HG03066 (cell line): ENCODE data around the gene KIAA0319L.
"Not testable (repeated sequence)": the region's sequence is repeated elsewhere in the genome, so short reads cannot be mapped to it uniquely, and the experiment has no call there.

Experiments used
- ATAC-seq: cut with Tn5 transposase; IDR thresholded peaks from one replicate; pipeline ENCODE4 v1.9.1; 2021; ENCODE audit warnings: low read depth; ENCODE audit not compliant: unreplicated experiment

Gene KIAA0319L

GRCh38 chr1:35585281-35585680, 28.1 kb upstream of the KIAA0319L start:
- ATAC-seq = no peak

DNA sequence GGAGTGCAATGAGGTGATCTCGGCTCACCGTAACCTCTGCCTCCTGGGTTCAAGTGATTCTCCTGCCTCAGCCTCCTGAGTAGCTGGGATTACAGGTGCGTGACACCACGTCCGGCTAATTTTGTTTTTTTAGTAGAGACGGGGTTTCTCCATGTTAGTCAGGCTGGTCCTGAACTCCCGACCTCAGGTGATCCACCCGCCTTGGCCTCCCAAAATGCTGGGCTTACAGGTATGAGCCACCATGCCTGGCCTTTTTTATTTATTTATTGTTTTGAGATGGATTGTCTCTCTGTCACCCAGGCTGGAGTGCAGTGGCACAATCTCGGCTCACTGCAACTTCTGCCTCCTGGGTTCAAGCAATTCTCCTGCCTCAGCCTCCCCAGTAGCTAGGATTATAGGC, 24.4 kb upstream of the KIAA0319L start:
- ATAC-seq = not testable (repeated sequence)

DNA sequence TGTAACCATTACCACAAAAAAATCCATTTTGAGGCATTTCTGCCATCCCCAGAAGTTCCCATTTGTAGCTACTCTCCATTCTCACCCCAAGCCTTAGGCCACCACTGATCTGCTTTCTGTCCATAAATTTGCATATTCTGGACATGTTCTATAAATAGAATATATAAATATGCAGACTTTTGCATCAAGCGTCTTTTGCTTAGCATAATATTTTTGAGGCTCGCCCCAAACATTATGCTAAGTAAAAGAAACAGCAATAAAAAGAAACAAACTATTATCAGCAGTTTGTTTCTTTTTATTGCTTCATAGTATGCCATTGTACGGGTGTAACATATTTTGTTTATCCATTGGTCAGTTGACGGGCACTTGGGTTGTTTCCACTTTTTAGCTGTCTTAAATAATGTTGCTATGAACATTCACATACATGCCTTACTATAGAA, 23.8 kb upstream of the KIAA0319L start:
- ATAC-seq = no peak

GRCh38 chr1:35577071-35577998, 20.1 kb upstream of the KIAA0319L start:
- ATAC-seq = no peak

DNA sequence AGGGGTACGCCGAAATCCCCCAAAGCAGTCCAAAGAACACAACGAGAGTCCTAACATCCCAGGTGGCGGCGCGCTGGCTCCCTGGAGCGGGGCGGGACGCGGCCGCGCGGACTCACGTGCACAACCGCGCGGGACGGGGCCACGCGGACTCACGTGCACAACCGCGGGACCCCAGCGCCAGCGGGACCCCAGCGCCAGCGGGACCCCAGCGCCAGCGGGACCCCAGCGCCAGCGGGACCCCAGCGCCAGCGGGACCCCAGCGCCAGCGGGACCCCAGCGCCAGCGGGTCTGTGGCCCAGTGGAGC, 19.5 kb upstream of the KIAA0319L start:
- ATAC-seq = not testable (repeated sequence)

- ATAC-seq = no peak
Measured at GRCh38 chr1:35576061-35576765, 19.0 kb upstream of the KIAA0319L start.

GRCh38 chr1:35575416-35575958, 18.3 kb upstream of the KIAA0319L start:
- ATAC-seq = no peak

DNA sequence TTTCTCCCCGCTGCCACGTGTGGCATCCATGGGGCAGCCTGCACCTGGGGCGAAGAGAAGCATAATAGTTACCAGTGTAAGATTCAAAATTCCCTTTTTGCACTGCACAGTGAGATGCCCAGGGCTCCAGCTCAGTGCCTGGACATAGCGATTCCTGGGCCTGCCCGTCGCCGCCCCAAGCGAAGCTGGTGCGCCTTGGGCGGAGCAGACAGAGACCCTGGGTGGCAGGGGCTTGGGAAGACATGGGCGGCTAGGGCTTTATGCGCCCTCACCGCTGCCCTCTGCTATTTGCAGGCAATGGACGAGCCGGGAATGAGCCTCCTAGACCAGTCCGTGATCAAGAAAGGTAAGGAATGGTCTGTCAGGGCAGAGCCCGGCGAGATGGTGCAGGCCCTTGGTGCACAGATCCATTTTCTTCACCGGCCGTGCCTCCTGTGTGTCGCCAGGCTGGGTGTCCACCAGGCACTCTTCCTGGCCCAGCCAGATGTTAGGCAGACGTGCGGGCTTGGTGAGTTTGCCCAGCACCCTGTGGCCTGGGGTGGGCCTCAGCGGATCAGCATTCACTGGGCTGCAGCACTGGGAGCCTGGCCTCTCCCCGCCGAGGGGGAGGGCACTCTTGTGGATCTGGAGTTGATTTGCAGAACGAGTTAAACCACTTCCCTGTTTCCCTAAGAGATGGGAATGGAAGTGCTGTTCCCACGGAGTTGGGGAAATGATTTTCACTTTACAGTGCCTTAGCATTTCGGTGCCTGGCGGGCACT, 17.6 kb upstream of the KIAA0319L start:
- ATAC-seq = no peak

DNA sequence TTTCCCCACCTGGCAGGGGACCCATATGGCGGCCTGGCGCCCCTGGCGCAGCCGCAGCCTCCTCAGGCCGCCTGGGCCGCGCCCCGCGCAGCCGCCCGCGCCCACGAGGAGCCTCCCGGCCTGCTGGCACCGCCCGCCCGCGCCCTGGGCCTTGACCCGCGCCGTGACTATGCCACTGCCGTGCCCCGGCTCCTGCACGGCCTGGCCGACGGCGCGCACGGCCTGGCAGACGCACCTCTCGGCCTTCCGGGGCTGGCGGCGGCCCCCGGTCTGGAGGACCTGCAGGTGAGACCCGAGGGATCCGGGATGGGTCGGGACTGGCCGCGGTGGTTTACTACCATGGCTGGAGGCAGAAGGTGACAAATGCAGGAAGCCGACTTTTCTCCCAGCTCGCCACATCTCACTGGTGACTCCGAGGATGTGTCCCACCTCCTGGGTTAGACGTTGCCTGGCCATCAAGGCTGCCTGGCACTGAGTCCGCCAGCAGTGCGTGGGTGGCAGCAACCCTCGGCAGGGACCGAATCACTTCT, 17.0 kb upstream of the KIAA0319L start:
- no peak for ATAC-seq

DNA sequence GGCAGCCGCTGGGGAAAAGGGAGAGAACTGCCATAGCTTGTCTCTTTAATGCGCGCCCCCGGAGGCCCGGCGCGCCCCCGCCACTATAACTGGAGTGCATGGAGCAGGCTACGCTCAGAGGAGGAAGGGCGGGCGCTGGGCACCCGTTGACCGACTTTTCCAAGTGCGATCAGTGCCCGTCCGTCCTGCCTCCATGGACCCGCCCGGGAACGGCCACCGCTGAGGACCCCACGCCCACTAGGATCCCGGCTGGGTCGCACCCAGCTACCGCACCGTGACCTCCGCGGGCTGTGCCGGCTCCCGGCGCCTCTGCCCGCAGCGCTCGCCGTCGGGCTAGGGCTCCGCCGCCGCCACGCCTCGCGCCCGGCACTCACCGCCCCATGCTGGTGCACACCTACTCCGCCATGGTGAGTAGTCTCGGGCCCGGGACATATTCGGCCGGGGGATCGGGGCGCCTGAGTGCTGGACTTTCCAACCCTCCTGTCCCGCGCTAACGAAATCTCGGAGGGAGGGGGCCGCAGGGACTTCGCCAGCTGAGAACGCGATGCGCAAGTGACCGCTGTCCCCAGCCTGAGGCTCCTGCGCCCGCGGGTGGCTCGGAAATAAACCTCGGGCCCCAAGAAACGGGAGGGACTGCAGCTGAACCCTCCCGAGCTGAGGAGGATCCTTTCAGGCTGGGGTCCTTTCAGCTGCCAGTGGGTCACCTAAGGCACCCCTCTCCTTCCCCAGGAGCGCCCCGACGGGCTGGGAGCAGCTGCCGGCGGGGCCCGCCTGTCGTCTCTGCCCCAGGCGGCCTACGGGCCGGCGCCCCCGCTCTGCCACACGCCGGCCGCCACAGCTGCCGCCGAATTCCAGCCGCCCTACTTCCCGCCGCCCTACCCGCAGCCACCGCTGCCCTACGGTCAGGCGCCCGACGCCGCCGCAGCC, 16.3 kb upstream of the KIAA0319L start, which contains the start of gene TFAP2E:
TSS of gene TFAP2E (plus strand) at position 117 of the 927 bp plus-strand sequence. CDS start at position 381, 264 bp downstream.
- ATAC-seq = no peak

GRCh38 chr1:35572296-35572695, 15.1 kb upstream of the KIAA0319L start:
- ATAC-seq = no peak

GRCh38 chr1:35571263-35571662, 14.1 kb upstream of the KIAA0319L start:
- no peak for ATAC-seq

DNA sequence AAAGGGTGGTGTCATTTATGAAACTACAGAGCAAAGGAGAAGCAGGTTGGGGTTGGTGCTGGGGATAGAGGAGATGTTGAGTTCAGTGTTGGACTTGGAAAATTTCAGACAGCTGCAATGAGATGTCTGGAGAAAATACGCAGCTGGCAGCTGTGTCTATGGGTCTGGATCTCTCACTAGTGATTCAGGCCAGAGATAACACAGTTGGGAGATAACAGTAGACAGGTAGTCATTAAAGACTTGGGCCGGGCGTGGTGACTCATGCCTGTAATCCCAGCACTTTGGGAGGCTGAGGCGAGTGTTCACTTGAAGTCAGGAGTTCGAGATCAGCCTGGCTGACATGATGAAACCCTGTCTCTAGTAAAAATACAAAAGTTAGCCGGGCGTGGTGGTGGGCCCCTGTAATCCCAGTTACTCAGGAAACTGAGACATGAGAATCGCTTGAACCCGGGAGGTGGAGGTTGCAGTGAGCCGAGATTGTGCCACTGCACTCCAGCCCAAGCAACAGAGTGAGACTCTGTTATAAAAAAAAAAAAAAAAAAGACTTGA, 13.5 kb upstream of the KIAA0319L start:
- no peak for ATAC-seq

- no peak for ATAC-seq
Measured at GRCh38 chr1:35569936-35570335, 12.7 kb upstream of the KIAA0319L start.

DNA sequence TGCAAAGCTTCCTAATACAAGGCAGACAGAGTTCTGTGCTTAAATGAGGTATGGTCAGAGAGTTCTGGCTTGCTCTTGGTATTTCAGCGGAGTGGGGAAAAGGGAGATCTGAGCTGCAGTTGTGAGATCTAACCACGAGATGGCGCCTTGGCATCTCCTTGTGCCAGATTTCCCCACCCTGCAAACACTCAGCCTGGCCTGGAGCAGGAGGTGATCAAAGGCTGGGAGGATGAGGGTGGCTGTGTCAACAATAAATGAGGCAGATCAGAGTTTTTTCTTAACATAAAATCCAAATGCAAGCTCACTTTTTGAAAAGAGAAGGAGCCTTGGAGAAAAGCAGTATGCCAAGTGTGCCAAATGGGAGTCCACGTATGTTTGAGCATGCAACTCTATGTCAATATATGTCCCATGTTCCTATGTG, 11.8 kb upstream of the KIAA0319L start:
- ATAC-seq = peak; percentile 58

DNA sequence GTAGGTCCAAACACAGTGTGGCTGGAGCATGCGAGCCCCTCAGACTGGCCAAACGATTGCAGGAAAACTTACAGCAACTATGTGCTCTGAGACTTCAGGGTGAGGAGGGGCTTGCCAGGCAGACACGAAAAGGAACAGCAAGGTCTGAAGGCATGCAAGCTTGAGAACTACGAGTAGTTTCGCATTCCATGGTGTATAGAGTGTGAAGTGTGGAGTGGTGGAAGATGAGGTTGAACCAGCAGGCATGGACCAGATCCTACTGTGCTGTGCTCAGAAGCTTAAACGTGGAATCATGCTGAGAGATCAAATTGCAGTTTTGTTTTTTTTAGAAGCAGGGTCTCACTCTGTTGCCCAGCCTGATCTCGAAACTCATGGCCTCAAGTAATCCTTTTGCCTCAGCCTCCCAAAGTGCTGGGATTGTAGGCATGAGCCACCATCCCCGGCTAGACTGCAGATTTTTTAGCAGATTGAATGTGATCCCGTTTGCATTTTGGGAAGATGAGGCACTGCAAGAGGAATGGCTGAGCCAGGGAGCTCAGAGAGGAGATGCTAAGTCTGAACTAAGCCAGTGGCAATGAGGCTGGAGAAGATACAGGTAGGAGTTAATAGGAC, 10.8 kb upstream of the KIAA0319L start:
- ATAC-seq = no peak

DNA sequence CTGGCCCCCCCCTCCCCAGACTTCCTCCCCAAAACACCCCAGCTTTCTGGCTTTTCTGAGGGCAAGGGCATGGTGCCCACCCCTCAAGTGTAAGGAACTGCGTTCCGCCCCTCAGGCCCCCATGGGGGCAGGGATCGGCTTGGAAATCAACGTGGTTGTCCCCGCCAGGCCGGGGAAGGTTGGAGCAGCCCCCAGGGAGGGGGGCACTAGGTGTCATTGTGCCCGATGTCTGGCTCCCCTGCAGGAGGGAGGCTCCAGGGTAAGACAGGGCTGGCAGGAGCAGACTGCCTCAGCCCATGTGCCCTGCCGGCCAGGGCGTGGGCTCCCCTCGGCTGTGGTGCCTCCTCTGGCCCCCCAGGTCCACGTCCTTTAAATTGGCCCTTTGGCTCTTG, 8.5 kb upstream of the KIAA0319L start:
- no peak for ATAC-seq

DNA sequence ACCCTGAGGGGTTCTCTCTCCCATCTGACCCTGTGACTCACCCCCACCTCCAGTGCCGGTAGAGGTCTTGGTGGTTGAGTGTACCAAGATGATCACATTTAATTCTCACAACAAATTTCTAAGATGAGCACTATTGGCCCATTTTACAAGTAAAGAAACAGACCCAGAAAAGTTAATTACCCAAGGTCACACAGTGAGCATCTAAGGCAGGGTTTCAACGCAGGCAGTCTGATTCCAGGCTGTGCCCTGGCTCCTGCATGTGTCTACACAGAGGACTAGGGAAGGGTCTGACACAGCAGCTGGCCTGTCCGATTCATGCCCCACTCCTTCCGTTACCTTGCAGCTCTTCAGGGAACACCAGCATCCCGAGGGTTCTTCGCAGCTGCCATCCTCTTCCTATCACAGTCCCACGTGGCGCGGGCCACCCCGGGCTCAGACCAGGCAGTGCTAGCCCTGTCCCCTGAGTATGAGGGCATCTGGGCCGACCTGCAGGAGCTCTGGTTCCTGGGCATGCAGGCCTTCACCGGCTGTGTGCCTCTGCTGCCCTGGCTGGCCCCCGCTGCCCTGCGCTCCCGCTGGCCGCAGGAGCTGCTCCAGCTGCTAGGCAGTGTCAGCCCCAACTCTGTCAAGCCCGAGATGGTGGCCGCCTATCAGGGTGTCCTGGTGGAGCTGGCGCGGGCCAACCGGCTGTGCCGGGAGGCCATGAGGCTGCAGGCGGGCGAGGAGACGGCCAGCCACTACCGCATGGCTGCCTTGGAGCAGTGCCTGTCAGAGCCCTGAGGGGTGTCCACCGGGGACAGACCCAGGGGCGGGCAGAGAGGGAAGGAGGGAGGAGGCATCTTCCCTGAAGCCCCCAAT, 7.9 kb upstream of the KIAA0319L start:
- ATAC-seq = no peak
